ENCODE data around the gene AK6.
"Not testable (repeated sequence)": the region's sequence is repeated elsewhere in the genome, so short reads cannot be mapped to it uniquely, and the experiment has no call there.

AK6 gene

DNA sequence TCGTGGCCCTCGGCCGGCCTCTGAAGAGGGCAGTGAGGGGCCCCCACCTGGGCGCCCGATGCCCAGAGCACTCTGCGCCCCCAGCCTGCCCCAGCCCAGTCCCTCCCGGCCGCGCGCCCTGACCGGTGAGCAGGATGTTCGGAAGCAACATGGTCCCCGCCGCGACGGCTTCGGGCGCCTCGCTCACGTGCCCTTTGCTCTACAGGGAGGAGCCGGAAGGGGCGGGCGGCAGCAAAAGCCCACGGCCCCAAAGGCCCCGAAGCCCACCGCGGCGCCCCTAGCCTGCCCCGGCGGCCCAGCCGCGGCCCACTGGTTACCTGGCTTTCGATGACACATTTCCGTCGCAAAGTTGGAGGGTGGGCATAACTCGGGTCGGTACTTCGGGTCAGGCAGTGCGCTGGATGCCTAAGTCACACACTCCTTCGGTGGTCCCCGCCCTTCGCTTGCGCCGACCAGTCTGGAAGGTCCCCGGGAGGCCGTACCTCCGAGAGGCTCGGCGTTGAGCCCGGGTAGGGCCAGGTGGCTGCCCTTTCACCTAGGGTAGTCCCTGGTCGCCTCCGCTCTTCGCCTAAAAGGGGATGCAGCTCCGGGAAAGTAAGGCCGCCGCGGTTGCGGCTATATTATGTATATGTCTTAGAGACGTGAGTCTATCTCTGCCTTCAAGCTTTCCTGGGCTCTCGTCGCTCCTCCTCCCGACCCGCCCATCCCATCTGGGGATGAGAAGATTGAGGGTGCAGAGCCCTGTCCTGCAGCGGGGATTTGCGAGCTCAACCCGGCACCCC lies at the start of gene AK6, which contains the start of the genes RAD17 and TAF9:
Gene AK6, minus strand, starts transcription at position 181 of the 782 bp plus-strand sequence. Its CDS starts 30 bp downstream, at position 151.
Gene RAD17, plus strand, starts transcription at position 479 of the 782 bp plus-strand sequence. CDS start 2,391 bp downstream, outside the sequence.
Gene TAF9, minus strand, starts transcription at position 181 of the 782 bp plus-strand sequence. CDS start 3,783 bp downstream, outside the sequence.
- DNase-seq (ENCODE audit: low spot score): peak; percentile 87

DNA sequence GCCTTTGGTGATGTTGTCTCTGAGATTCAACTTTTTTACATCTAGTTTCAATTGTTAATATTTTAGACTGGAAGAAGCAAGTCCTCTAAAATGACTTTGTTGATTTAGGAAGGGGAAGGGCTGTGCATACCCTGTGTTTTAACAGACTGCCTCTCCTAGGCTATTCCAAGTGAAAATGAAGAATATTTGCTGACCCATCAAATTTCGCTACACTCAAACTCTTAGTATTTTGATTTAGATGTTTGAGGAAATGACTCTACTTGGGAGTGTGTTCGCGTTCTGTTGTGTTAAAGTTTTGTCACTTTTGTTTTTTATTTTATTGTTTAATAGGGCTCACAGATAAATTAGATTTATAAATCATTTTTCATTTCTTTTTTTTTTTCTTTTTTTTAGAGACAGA lies 49.2 kb upstream of the AK6 start:
- no peak for DNase-seq (ENCODE audit: low spot score)

DNA sequence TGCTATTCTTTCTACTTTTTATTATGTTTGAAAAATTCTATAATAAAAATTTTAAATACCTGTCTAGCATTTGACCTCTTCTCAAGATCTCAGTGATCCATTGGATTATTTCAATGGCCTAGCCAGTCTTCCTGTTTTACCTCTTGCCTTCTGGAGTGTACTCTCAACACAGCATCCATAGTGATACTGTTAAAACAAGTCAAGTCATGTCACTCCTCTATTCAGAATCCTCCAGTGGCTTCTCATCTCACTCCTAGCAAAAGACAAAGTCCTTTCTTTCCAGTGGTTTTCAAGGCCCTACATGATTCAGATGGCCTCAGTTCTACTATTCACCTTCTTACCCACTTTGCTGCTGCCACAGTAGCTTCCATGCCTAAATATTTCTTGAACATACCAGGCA lies 47.4 kb upstream of the AK6 start:
- no peak for DNase-seq (ENCODE audit: low spot score)

DNA sequence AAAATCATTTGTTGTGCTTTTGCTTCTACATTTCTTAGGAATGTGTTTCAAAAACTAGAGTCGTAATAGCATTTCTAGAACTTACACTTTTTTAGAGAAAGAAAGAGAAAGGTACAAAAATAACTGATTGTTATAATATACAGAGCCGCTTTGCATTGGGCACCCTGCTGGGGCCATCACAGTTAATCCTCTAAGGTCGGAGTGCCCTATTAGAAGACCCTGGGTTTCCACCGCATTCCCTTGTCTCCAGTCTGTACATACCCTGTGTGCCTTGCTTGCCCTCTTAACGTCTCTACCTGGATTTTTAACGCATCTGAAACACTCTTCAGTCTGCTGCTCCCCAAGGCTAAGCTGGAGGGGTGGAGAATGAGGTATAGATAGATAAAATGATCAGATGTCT lies 46.9 kb upstream of the AK6 start:
- no peak for DNase-seq (ENCODE audit: low spot score)

DNA sequence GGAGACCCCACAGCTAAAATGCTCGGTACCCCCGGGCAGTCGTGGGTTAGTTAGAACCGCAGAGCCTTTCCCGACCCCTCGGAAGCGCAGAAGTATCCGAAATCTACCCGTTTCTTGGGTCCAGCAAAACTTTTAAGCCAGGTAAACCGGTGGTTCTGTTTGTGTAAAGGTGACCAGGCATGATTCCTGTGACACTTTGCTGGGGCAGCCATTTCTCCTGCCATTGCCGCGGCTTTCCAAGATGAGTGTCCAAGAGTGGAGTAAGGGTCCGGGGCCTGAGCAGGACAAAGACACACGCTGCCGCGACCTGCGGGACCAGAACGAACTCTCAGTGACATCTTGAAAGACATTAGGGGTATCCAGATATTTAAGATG lies 46.3 kb upstream of the AK6 start:
- DNase-seq (ENCODE audit: low spot score): peak; percentile 37

DNA sequence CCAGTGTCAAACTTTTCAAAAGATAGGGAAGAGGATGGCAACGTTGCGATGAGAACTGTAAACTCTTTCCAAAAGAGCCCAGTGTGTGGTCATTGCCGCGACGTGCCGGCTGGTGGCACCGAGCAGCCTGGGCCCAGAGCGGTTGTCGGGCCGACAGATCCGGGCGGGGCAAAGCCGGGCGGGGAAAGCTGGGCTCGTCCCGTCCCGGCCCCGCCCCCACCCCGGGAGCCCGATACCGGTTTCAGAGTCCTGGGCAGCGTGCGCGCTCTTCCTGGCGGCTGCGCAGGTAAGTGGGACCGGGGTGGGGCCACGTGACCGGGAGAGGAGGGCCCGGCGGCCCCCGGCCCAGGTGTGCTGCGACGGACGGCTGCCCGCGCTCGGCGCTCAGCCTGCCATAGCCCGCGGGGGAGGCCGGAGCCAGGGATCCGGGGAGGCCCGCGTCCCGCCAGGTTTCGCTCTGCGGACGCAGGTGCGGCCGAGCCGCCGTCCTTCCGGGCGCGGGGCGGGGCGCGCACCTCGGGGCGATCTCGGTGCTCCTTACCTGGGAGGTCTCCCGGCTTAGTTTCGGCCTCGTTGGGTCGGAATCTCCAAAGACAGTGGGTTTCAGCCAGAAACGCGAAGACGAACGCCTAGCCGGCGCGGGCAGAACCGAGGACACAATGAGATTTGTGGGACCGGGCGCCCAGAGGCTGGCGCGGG lies 45.7 kb upstream of the AK6 start, which contains the start of gene MARVELD2:
Gene MARVELD2, plus strand, starts transcription at position 232 of the 699 bp plus-strand sequence. CDS start 4,270 bp downstream, outside the sequence.
- DNase-seq (ENCODE audit: low spot score): peak; percentile 84

DNA sequence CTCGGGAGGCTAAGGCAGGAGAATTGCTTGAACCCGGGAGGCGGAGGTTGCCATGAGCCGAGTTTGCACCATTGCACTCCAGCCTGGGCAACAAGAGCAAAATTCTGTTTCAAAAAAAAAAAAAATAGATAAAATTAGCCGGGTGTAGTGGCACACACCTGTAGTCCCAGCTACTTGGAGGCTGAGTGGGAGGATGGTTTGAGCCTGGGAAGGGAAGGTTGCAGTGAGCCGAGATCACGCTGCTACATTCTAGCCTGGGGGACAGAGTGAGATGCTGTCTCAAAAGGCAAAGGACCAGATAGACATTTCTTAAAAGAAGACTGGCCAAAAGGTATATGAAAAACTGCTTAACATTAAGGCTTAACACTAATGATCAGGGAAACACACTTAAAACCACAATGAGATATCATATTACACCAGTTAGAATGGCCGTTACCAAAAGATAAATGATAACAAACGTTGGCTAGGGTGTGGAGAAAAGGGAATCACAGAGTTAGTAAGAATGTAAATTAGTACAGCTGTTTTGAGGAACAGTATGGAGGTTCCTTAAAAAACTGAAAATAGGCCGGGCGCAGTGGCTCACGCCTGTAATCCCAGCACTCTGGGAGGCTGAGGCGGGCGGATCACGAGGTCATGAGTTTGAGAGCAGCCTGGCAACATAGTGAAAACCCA lies 35.5 kb upstream of the AK6 start:
- DNase-seq (ENCODE audit: low spot score): no peak

DNA sequence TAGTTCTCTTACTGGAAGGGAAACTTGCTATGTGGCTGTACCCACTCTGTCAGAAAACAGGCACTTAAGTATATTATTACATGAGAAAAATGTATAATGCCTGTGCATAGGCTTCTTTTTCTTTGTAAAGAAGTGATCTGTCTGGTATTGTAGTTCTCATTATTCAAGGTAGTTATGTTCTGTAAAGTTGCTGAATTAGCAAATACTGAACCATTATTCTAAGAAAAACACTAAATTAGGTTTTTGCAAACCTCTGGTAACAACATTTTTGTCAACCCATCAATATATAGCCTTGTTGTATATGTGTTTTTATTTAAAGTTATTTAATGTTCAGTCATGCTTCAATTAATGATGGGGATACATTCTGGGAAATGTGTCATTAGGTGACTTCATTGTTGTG lies 9.1 kb upstream of the AK6 start:
- DNase-seq (ENCODE audit: low spot score): no peak

DNA sequence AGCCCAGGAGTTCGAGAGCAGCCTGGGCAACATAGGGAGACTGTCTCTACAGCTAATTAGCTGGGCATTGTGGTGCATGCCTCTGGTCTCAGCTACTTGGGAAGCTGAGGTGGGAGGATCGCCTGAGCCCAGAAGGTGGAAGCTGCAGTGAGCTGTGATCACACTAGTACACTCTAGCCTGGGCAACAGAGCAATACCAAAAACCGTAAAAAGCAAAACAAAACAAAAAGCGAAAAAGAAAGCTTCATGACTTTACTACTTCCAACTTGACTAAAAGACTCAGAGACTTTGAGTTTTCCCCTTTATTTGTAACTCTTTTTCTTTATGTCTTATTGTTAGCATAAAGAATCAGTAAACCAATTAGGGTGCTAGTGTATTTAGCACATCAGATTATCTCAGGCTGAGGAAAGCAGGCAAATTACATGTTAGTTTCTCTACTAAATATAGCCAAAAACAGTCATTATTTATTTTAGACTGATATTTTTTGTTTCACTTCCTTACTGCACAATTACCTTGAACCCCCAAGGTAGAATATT lies 5.7 kb upstream of the AK6 start:
- no peak for DNase-seq (ENCODE audit: low spot score)

DNA sequence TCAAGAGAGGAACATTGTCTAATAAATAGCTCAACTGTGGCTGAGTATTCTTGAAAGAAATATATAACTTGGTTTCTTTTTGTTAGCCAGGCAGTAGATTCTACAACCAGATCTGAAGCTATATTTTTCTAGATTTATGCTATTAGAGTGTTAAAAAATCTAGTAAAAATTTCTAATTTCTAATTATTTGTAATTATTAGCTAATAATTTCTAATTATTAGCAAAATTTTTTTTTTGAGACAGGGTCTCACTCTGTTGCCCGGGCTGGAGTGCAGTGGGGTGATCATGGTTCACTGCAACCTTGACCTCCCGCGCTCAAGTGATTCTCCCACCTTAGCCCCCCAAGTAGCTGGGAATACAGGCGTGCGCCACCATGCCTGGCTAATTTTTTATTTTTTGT lies 3.1 kb upstream of the AK6 start:
- no peak for DNase-seq (ENCODE audit: low spot score)

DNA sequence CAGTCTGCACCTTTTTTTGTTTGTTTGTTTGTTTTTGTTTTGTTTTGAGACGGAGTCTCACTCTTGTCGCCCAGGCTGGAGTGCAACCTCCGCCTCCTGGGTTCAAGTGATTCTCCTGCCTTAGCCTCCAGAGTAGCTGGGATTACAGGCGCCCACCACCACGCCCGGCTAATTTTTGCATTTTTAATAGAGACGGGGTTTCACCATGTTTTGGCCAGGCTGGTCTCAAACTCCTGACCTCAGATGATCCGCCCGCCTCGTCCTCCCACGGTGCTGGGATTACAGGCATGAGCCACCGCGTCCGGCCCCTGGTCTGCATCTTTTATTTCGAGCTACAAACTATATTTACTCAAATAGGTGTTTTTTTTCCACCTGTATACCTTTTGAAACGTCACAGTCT lies 1.0 kb upstream of the AK6 start:
- DNase-seq (ENCODE audit: low spot score): not testable (repeated sequence)

DNA sequence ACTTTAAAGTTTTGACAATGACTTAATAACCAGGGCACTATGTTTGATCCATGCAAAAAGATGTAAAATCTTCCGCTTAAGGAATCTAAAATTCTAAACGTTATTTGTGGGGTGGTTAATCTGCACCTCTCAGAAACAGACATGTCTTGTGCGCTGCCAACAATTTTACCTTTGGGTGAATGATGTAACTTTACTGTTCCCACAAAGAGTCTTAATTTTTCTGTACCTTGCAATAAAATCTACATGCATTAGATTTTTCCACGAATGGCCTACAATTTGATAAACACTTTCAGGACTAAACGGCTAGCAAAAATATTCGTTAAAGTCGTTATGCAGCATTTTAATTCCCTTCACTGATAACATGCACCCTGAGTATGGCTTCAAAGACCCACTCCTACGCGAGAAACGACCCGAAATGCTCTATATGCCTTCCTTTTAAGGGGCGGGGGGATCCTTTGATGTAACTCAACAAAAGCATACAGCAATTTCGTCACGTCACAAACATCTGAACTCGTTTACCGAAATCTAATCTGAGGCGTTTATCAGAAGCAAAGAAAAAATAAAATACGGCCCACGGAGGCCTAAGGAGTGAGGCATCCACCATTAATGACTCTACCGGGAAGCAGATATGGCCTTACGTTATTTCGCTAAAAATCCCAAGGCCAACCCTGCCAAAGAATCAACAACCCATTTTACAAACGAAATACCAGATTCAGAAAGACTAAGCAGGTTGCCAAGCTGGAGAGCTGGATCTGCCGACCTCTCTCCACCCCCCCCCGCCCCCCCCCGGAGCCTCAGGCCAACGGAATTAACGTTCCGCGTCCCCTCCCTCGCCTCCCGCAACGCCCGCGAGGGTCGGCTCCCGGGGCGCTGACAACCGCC lies 621 bp downstream of the AK6 start:
- no peak for DNase-seq (ENCODE audit: low spot score)

DNA sequence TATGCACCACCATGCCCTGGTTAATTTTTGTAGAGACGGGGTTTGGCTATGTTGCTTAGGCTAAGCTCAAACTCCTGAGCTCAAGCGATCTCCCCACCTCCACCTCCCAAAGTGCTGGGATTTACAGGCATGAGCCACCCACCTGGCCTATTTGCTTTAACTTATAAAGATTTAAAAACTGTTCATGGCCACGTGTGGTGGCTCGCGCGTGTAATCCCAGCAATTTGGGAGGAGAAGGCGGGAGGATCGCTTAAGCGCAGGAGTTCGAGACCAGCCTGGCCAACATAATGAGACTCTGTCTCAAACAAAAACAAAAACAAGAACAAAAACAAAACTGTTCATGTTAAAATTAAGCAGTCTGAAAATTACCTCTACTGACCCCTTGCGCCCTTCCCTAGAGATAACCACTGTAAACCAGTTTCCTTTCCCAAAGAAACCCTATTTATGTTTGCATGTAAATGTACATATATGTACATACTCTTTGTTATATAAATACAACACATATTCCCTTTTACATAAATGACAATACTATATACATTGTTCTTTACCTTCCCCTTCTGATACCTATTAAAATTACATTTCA lies 1.5 kb downstream of the AK6 start:
- no peak for DNase-seq (ENCODE audit: low spot score)

DNA sequence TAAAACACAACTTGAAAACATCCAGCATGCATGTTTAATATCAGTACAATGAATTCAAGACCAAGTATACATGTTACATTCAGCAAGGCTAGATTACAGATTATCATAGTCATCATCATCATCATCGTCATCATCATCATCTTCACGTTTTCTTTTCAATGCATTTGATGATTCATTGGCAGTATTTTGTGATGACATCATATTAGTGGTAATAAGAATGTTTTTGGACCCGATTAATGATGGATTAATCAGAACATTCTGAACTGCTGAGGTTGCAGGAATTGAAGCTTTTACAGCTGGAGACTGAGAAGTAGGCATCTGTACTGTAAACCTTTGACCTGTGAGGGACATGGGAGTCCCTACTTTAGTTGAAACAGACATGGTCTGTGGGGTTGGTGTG lies 4.5 kb downstream of the AK6 start:
- DNase-seq (ENCODE audit: low spot score): no peak

DNA sequence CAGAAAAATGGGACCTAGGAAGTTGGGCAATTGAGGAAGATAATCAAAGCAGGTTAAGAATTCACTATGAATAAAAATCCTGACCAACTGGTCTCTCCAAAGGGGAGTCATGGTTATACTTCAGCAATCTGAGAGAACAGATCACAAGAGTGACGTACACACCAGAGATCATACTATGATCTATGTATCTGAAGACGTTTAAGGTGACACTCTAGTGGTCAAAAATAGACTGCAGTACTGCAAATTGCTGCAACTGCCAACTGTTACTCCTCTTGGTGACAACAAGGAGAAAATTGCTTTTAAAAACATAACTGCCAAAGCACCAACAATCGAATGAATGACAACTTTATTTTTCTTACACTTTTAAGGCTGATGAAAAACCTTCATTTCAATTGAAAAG lies 4.9 kb downstream of the AK6 start:
- DNase-seq (ENCODE audit: low spot score): peak; percentile 21

DNA sequence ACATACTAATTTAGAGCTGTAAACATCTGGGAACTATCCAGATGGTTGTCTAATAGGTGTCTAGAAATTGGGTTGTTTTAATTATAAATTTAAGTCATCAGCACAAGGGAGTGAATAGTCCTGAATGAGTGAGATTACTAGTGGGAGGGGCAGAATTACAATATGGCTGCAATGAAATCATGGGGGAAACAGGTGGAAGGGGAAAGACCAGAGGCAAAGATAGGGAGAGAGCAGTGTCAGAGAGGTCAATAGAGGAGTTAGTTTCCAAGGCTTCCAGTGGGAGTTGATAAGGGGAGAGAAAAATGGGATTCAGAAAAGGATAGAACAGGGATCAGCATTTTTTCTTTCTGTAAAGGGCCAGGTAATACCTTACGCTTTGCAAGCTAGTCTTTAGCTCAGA lies 8.9 kb downstream of the AK6 start:
- no peak for DNase-seq (ENCODE audit: low spot score)

DNA sequence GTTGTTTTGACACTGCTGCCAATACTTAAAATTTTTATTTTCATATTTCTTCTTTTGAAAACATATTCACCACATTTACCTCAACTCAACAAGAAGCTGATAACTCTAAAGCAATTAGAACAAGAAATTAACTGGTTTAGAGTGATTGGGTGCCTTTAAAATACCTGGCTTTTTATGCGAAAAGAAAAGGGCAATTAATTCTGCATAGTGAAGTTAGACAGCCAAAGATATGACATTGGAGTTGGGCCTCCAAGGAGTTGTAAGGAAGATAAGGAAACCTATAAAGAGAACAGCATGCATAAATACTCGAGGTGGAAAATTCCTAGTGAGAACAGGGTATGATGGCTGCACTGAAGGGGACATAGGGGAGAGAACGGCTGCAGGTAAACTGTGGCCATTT lies 9.6 kb downstream of the AK6 start:
- no peak for DNase-seq (ENCODE audit: low spot score)

DNA sequence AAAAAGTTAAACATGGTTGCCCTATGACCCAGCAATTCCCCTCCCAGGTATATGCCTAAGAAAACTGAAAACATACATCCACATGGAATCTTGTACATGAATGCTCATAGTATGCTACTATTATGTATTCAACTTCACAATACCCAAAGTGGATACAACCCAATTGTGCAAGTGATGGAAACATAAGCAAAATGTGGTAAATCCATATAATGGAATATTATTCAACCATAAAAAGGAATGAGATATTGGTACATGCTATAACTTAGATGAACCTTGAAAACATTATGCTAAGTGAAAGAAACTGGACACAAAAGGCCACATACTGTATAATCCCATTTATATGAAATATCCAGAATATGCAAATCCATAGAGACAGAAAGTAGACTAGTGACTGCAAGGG lies 18.7 kb downstream of the AK6 start:
- DNase-seq (ENCODE audit: low spot score): no peak

DNA sequence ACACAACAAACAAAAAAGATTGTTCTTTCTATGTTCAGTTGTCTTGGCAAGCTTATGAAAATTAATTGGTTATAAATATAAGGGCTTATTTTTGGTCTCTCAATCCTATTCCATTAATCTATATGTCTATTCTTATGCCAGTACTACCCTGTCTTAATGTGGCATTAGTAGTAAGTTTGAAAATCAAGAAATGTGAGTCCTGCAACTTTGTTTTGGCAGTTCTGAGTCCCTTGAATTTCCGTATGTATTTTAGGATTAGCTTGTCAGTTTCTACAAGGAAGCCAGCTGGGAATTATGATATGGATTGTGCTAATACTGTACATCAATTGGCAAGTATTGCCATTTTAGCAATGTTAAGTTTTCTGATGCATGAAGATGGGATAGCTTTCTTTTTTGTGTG lies 26.2 kb downstream of the AK6 start:
- DNase-seq (ENCODE audit: low spot score): no peak

DNA sequence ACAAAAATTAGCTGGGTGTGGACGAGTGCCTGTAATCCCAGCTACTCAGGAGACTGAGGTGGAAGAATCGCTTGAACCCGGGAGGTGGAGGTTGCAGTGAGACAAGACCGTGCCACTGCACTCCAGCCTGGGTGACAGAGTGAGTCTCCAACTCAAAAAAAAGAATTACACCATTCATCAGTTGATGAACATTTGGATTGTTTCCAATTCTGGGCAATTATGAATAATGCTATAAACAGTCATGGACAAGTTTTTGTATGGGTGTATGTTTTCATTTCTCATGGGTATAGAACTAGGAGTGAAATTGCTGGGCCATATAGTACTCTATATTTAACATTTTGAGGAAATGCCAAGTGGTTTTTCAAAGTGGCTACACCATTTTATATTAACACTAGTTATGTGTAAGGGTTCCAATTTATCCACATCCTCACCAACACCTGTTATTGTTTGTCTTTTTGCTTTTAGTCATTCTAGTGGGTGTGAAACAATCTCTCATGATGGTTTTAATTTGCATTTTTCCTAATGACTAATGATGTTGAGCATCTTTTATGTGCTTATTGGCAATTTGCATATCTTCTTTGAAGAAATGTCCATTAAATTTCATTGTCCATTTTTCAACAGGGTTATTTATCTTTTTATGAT lies 27.7 kb downstream of the AK6 start:
- no peak for DNase-seq (ENCODE audit: low spot score)
